ENCODE data around the gene PGP. TPM values are rescaled to one million over a fixed set of nuclear protein-coding genes. Genes with fewer than 3 reads are reported as not detected.
A peak's percentile ranks its signal among the peaks of the same experiment; 100 is the strongest.

Gene PGP
- total and polyA plus RNA-seq, 10 of the 15 experiments (the other 5 are each of a cell fraction or from before 2014, with no cell fraction given): 0.42 to 28.0 (median 12.1) TPM

GRCh38 chr16:2237102-2237482 is 22.5 kb upstream of the PGP start:
- Histone ChIP-seq H3K4me2 (ENCODE audit: control insufficient read depth, insufficient read depth) (no peak overlapping the region), H3K27ac (ENCODE audit: control insufficient read depth, insufficient read depth) (no peak overlapping the region), H3K9ac (ENCODE audit: control insufficient read depth, insufficient read depth, low read length) (no peak overlapping the region), H3K4me1 (ENCODE audit: control insufficient read depth, insufficient read depth, low read length) (no peaks in the 10 kb centered on the region), H3K4me3 (no peak overlapping the region), H3K9me3 (replicated peaks; ENCODE audit: control insufficient read depth, insufficient read depth, low read length) (no peaks in the 10 kb centered on the region), H2AFZ (ENCODE audit: control insufficient read depth, low read depth, low read length) (no peak overlapping the region), H3K36me3 (ENCODE audit: control insufficient read depth in 2 of 2, insufficient read depth in 2 of 2, low read length in 1 of 2) (peaks cover 0 to 24% of the 10 kb centered on the region in 2 experiments; a peak in 3 of 4 replicates), H3K79me2 (ENCODE audit: control insufficient read depth, insufficient read depth, low read length) (no peaks in the 10 kb centered on the region), H3K27me3 (replicated peaks in 1 of 2; ENCODE audit: control insufficient read depth in 2 of 2, insufficient read depth in 2 of 2, low read length in 1 of 2) (no peaks in the 10 kb centered on the region), H4K20me1 (ENCODE audit: control insufficient read depth, insufficient read depth) (no peaks in the 10 kb centered on the region)
- WGBS (ENCODE audit: insufficient coverage, insufficient replicate concordance, low lambda C conversion rate, missing lambda C conversion rate): 50% methylated on average over 33 of the region's 40 CpGs
- ChIA-PET CTCF (no interaction called here), RAD21 (ENCODE audit: unreplicated experiment) (no interaction called here), SMC1A (ENCODE audit: uncharacterized antibody, unreplicated experiment) (no interaction called here), POLR2A (no interaction called here)
- DNase-seq (ENCODE audit: low read depth, low spot score) (no peak), FAIRE-seq (no peak), ATAC-seq (no peak)
- in situ Hi-C loops (cut with MboI): no loop called here
- intact Hi-C loops (cut with micrococcal nuclease; ENCODE audit: unreplicated experiment): no loop called here
- TF ChIP-seq FOXK2 (IDR thresholded peaks at IDR 0.05): no peak
- no TSS peak for BruUV-seq (replicated peaks)

- RAD21 ChIA-PET (ENCODE audit: unreplicated experiment): no interaction called here
- in situ Hi-C loops (cut with MboI) (no loop called here), intact Hi-C loops (cut with micrococcal nuclease; ENCODE audit: unreplicated experiment) (no loop called here)
- H3K79me2 ChIP-seq (ENCODE audit: control insufficient read depth, insufficient read depth, low read length): no peaks in the 10 kb centered on the region
- CTCF ChIA-PET: no interaction called here
- no peak within 1 kb of the TSS for H3K9ac ChIP-seq (ENCODE audit: control insufficient read depth, insufficient read depth, low read length)
- no peaks in the 10 kb centered on the region for H3K4me1 ChIP-seq (ENCODE audit: control insufficient read depth, insufficient read depth, low read length)
- peaks cover 0 to 28% of the 10 kb centered on the region in 2 experiments; a peak in 3 of 4 replicates for H3K36me3 ChIP-seq (ENCODE audit: control insufficient read depth in 2 of 2, insufficient read depth in 2 of 2, low read length in 1 of 2)
- H3K27ac ChIP-seq (ENCODE audit: control insufficient read depth, insufficient read depth): no peak within 1 kb of the TSS
- BruUV-seq (replicated peaks): no TSS peak
- SMC1A ChIA-PET (ENCODE audit: uncharacterized antibody, unreplicated experiment): no interaction called here
- POLR2A ChIA-PET: no interaction called here
- no peak for DNase-seq (ENCODE audit: low read depth, low spot score)
- TF ChIP-seq ATF3 (IDR thresholded peaks at IDR 0.05; ENCODE audit: borderline replicate concordance, extremely low read depth, low read depth, low read length): no peak
- no peak for TF ChIP-seq MYC (IDR thresholded peaks at IDR 0.05; ENCODE audit: insufficient read depth, insufficient read length, insufficient replicate concordance, low read length, severe bottlenecking)
- TF ChIP-seq ZNF592 (IDR thresholded peaks at IDR 0.05): no peak
- peak; percentile 12; the same call in 1 of the 3 replicates for ATAC-seq
- H3K4me3 ChIP-seq: no peak within 1 kb of the TSS
- H3K9me3 ChIP-seq (replicated peaks; ENCODE audit: control insufficient read depth, insufficient read depth, low read length): no peaks in the 10 kb centered on the region
- no peaks in the 10 kb centered on the region for H3K27me3 ChIP-seq (replicated peaks in 1 of 2; ENCODE audit: control insufficient read depth in 2 of 2, insufficient read depth in 2 of 2, low read length in 1 of 2)
- no peak within 1 kb of the TSS for H2AFZ ChIP-seq (ENCODE audit: control insufficient read depth, low read depth, low read length)
- 64% methylated on average over 58 of the region's 64 CpGs for WGBS (ENCODE audit: insufficient coverage, insufficient replicate concordance, low lambda C conversion rate, missing lambda C conversion rate)
- no peaks in the 10 kb centered on the region for H4K20me1 ChIP-seq (ENCODE audit: control insufficient read depth, insufficient read depth)
- no peak within 1 kb of the TSS for H3K4me2 ChIP-seq (ENCODE audit: control insufficient read depth, insufficient read depth)
- no peak for FAIRE-seq
These were observed 21.9 kb upstream of the PGP start, which contains the start of gene DNASE1L2 for GRCh38 chr16:2236337-2237101. TSS of gene DNASE1L2 (plus strand) at chr16:2236444. CDS start at chr16:2236817, 373 bp downstream.
